Measurements from ENCODE around the gene NR4A3.
"Not testable (repeated sequence)": the region's sequence is repeated elsewhere in the genome, so short reads cannot be mapped to it uniquely, and the experiment has no call there.

NR4A3 gene

GRCh38 chr9:99821396-99822108, at the start of gene NR4A3:
NR4A3 (plus strand) TSS chr9:99821885; CDS start chr9:99828043, 6,158 bp downstream.
- peak; percentile 20 for ATAC-seq

- ATAC-seq: no peak
Measured at GRCh38 chr9:99773468-99774138, 48.1 kb upstream of the NR4A3 start.

- peak; percentile 69 to 79 for ATAC-seq
Measured at GRCh38 chr9:99778308-99778707, 43.4 kb upstream of the NR4A3 start.

GRCh38 chr9:99778836-99779235, 42.8 kb upstream of the NR4A3 start:
- no peak for ATAC-seq

GRCh38 chr9:99779277-99779676, 42.4 kb upstream of the NR4A3 start:
- peak in 1 of 2 donors; percentile 44 for ATAC-seq

- ATAC-seq: not testable (repeated sequence)
Measured at GRCh38 chr9:99782349-99782748, 39.3 kb upstream of the NR4A3 start.

GRCh38 chr9:99782962-99783718, 38.5 kb upstream of the NR4A3 start:
- no peak for ATAC-seq

- no peak for ATAC-seq
Measured at GRCh38 chr9:99783799-99784198, 37.9 kb upstream of the NR4A3 start.

- ATAC-seq: no peak
Measured at GRCh38 chr9:99785010-99785590, 36.6 kb upstream of the NR4A3 start.

- no peak for ATAC-seq
Measured at GRCh38 chr9:99787556-99787955, 34.1 kb upstream of the NR4A3 start.

- ATAC-seq: no peak
Measured at GRCh38 chr9:99793528-99793927, 28.2 kb upstream of the NR4A3 start.

- ATAC-seq: no peak
Measured at GRCh38 chr9:99796231-99796630, 25.5 kb upstream of the NR4A3 start.

GRCh38 chr9:99801775-99802174, 19.9 kb upstream of the NR4A3 start:
- ATAC-seq: no peak

- ATAC-seq: peak; percentile 73
Measured at GRCh38 chr9:99803694-99804093, 18.0 kb upstream of the NR4A3 start.

GRCh38 chr9:99807276-99807852, 14.3 kb upstream of the NR4A3 start:
- ATAC-seq: no peak

GRCh38 chr9:99807956-99808355, 13.7 kb upstream of the NR4A3 start:
- no peak for ATAC-seq

GRCh38 chr9:99808454-99808853, 13.2 kb upstream of the NR4A3 start:
- ATAC-seq: no peak

- ATAC-seq: peak; percentile 49 to 77
Measured at GRCh38 chr9:99809586-99810319, 11.9 kb upstream of the NR4A3 start.

GRCh38 chr9:99811172-99811571, 10.5 kb upstream of the NR4A3 start:
- ATAC-seq: peak in 1 of 2 donors; percentile 3

GRCh38 chr9:99811598-99812383, 9.9 kb upstream of the NR4A3 start:
- ATAC-seq: peak; percentile 74 to 86

GRCh38 chr9:99813739-99814138, 7.9 kb upstream of the NR4A3 start:
- no peak for ATAC-seq
